Pancreas (tissue), 10 donors: Measurements from ENCODE around the gene FAT1. TPM values are rescaled to one million over a fixed set of nuclear protein-coding genes. Genes with fewer than 3 reads are reported as not detected.
"Not testable (repeated sequence)": the region's sequence is repeated elsewhere in the genome, so short reads cannot be mapped to it uniquely, and the experiment has no call there.

Experiments
- ATAC-seq, 4 donors: fragments of 200-7000 bp; cut with Tn5 transposase; one replicate each; pipeline versions ENCODE4 v1.8.0 to v1.9.1; 2020; ENCODE audit warnings: mild to moderate bottlenecking in 4 of 4, moderate library complexity in 4 of 4
- DNase-seq, 6 donors: peaks; one replicate each; pipeline ENCODE4 v3.0.0-alpha.2; 2020
- FAIRE-seq: peaks from 2 replicates; lab custom pipeline; 2012; peaks lifted over from hg19 to GRCh38; lab: Jason Lieb, UNC
- H3K27ac ChIP-seq, 4 donors: fragments of 200-600 bp; sonication (generic); 1 replicate in 3 of 4; 2 replicates in 1 of 4; pipeline versions ENCODE4 v1.5.0 to v1.8.0; 2020
- H3K27me3 ChIP-seq, 4 donors: fragments of 200-600 bp; one replicate each; pipeline ENCODE4 v1.8.0; 2021
- H3K36me3 ChIP-seq, 3 donors: fragments of 200-600 bp; sonication (generic) in 1 of 3; one replicate each; pipeline versions ENCODE4 v1.5.0 to v1.8.0; 2020 to 2021
- H3K4me1 ChIP-seq, 3 donors: fragments of 200-600 bp; one replicate each; pipeline ENCODE4 v1.8.0; 2021
- H3K4me3 ChIP-seq, 4 donors: fragments of 200-600 bp; sonication (generic) in 2 of 4; one replicate each; pipeline versions ENCODE4 v1.5.0 to v1.8.0; 2020 to 2021
- H3K9me3 ChIP-seq, 4 donors: fragments of 200-600 bp; one replicate each; pipeline ENCODE4 v1.8.0; 2021
- WGBS, 2 donors: extraction: QIAGEN DNeasy Blood & Tissue Kit; methylation state at CpG; one replicate each; pipeline ENCODE4 v1.1.7; 2013; 5-methylcytosine and 5-hydroxymethylcytosine counted together
- intact Hi-C, 3 donors: fragments of 100-400 bp; cut with DNase I; formaldehyde crosslinking; loops; one replicate each; pipeline versions ENCODE4 v1.11.1 to v1.14.2; 2022
- polyA plus RNA-seq, 2 donors: library from polyadenylated mRNA; stranded (reverse); fragments of 200-250 nt; gene quantifications; one replicate each; pipeline ENCODE4 v1.2.3, GENCODE V29; 2013
- total RNA-seq, 6 donors: library from RNA; stranded (reverse); fragmentation: NEBNext Ultra II Directional in 4 of 6; extraction: Animal tissue kit (Norgen Biotek cat#: 25700) in 4 of 6; gene quantifications; one replicate each; pipeline versions ENCODE4 v1.2.1 to v1.2.4, GENCODE V29; 2021 to 2023
- TF ChIP-seq, protein P1 (sequence below), 4 donors: fragments of 200-600 bp; sonication (generic) in 3 of 4; IDR thresholded peaks; one replicate each; pipeline versions ENCODE4 v1.5.0 to v1.8.0; 2021; ENCODE audit warnings: antibody characterized with exemption in 4 of 4
- donor health status: healthy with polysubstance abuse.
- donor health status: DM: no; HTN: no; CAD: no; lungs with moderate emphysema.
- donor health status: DM: no; HTN: no; CAD: no.
- donor health status: control.
- donor health status: control.
- donor health status: Bipolar disorder and iron deficiency.
- donor health status: DM: yes; HTN: yes; CAD: no.
- donor health status: DM: no; HTN: no; CAD: no.
- donor health status: DM: no; HTN: no; CAD: no.
- donor health status: DM: yes; HTN: yes; CAD: no.

FAT1 gene
- total and polyA plus RNA-seq, 8 donors: 16.9 to 91.6 (median 59.3) TPM

DNA sequence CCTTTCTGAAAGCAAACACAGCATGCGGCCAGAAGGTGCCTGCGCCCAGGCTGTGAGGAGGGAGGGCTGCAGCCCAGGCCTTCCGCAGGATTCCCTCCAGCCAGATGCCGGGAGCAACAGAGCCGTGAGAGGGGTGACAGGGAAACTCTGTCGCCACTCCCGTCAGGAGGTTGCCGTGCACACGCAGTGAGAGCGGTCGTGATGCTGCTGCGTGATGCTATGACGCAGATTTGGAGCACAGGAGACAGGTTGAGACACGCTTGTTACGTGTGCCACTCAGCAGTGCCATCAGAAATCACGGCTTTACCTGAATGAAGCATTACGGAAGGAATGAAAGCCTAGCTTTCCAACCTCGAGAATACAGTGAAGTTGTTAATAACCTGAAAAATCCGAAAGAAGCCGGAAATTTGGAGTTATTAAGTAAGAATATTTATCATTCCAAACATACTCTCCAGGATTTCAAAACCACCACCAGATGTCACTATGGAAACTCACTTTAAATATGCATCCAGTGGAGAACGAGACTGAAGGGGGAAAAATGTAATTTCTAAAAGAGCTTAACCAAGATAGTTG lies 54.4 kb downstream of the FAT1 start:
- FAIRE-seq (peak; percentile 78), ATAC-seq (peak; percentile 57 to 82 (median 70)), DNase-seq (no peak)
- H3K27ac ChIP-seq: no peak overlapping the region
- H3K36me3 ChIP-seq: no peaks in the 10 kb centered on the region
- no peaks in the 10 kb centered on the region for H3K27me3 ChIP-seq
- no peaks in the 10 kb centered on the region for H3K9me3 ChIP-seq
- no peak overlapping the region for H3K4me3 ChIP-seq
- 48 to 49% methylated on average over 21 of the region's 21 CpGs for WGBS, 2 donors
- TF ChIP-seq, protein P1, sequence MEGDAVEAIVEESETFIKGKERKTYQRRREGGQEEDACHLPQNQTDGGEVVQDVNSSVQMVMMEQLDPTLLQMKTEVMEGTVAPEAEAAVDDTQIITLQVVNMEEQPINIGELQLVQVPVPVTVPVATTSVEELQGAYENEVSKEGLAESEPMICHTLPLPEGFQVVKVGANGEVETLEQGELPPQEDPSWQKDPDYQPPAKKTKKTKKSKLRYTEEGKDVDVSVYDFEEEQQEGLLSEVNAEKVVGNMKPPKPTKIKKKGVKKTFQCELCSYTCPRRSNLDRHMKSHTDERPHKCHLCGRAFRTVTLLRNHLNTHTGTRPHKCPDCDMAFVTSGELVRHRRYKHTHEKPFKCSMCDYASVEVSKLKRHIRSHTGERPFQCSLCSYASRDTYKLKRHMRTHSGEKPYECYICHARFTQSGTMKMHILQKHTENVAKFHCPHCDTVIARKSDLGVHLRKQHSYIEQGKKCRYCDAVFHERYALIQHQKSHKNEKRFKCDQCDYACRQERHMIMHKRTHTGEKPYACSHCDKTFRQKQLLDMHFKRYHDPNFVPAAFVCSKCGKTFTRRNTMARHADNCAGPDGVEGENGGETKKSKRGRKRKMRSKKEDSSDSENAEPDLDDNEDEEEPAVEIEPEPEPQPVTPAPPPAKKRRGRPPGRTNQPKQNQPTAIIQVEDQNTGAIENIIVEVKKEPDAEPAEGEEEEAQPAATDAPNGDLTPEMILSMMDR (IDR thresholded peaks at IDR 0.05): peak in 3 of 4 donors; percentile 19 to 24 (median 21)
- H3K4me1 ChIP-seq: peaks cover 10 to 22% (median 13%) of the 10 kb centered on the region in 3 donors
- intact Hi-C loops: loop anchor here in 1 of 3 donors (10.0 kb wide), 1 partner anchor 46 kb away; no protein-coding TSS in a partner anchor

DNA sequence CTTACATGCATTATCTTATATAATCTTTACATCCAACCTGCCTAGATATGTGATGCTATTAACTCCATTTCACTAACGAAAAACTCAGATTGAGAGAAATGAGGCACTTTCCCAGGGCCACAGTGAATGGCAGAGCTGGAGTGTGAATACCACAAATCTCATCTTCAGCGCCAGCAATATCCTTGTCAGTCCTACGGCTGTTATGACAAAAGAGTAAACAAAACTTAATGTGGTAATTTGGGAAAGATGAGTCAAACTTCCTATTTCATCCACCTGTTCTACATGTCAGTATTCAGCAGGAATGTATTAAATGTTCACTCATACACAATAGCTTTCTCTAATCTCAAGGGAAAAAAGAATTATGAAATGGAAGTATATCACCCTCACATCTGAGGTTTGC lies 56.9 kb downstream of the FAT1 start:
- ATAC-seq (no peak), FAIRE-seq (no peak)
- 61 to 70% methylated on average over 3 of the region's 3 CpGs for WGBS, 2 donors

DNA sequence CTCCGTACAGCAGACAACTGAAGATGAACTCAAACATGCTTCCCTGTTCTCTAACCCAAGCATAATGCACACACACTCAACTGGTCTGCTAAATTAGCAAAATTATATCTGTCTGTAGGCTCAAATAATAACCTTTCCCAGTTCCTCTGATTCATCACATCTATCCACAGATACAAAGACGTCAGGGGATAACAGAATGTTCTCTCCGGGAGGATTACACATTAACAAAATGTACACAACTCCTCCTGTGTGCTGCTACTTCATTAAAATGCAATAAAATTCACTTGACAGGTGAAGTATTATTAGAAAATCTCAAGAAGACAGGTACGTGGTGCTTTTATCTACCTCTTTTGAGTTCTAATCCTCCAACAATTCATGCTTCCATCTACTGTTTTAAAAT lies 57.4 kb downstream of the FAT1 start:
- no peaks in the 10 kb centered on the region for H3K36me3 ChIP-seq
- intact Hi-C loops: loop anchor here in 1 of 3 donors (10.0 kb wide), 1 partner anchor 49 kb away; no protein-coding TSS in a partner anchor
- 38 to 44% methylated on average over 4 of the region's 4 CpGs for WGBS, 2 donors

More for the DNA sequence above, 56.9 kb downstream of the FAT1 start:
- TF ChIP-seq, protein P1 (IDR thresholded peaks at IDR 0.05): no peak
- Histone ChIP-seq H3K27ac (no peak overlapping the region), H3K9me3 (no peaks in the 10 kb centered on the region), H3K4me3 (no peak overlapping the region), H3K27me3 (no peaks in the 10 kb centered on the region), H3K36me3 (no peaks in the 10 kb centered on the region), H3K4me1 (peaks cover 6 to 13% (median 10%) of the 10 kb centered on the region in 3 donors)
- no peak for DNase-seq
- intact Hi-C loops: loop anchor here in 1 of 3 donors (10.0 kb wide), 1 partner anchor 48 kb away; no protein-coding TSS in a partner anchor

DNA sequence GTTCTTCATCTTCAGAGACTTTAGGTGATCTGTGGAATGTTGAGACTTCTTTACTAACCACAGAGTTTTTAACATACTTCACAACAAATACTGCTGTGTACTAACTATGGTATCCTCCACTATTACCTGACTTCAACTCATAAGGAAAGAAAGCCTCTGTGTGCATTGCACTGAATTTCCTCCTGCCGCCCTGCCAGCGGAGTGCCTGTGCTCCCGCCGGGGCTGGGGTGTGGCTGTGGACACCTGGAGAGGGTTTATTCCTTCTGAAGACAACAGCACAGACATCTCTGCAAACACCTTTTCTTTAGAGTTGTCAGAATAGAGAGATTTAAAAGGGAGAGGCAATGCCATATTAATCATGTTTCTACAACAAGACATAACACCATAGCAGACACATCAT lies 63.3 kb downstream of the FAT1 start:
- Histone ChIP-seq H3K4me1 (peaks cover 0 to 4% (median 0%) of the 10 kb centered on the region in 3 donors), H3K27ac (no peak overlapping the region), H3K9me3 (no peaks in the 10 kb centered on the region), H3K27me3 (no peaks in the 10 kb centered on the region), H3K4me3 (no peak overlapping the region), H3K36me3 (no peaks in the 10 kb centered on the region)
- FAIRE-seq (no peak), ATAC-seq (no peak), DNase-seq (no peak)
- WGBS, 2 donors: 92 to 96% methylated on average over 4 of the region's 4 CpGs
- intact Hi-C loops: loop anchor here in 1 of 3 donors (10.0 kb wide), 1 partner anchor 54 kb away; no protein-coding TSS in a partner anchor
- TF ChIP-seq, protein P1 (IDR thresholded peaks at IDR 0.05): no peak

More for the DNA sequence above, 57.4 kb downstream of the FAT1 start:
- TF ChIP-seq, protein P1 (IDR thresholded peaks at IDR 0.05): no peak
- Histone ChIP-seq H3K4me1 (peaks cover 6 to 13% (median 10%) of the 10 kb centered on the region in 3 donors), H3K27me3 (no peaks in the 10 kb centered on the region), H3K27ac (no peak overlapping the region), H3K4me3 (no peak overlapping the region), H3K9me3 (no peaks in the 10 kb centered on the region)
- ATAC-seq (peak in 3 of 4 donors; percentile 54 to 76 (median 75)), DNase-seq (no peak), FAIRE-seq (no peak)

DNA sequence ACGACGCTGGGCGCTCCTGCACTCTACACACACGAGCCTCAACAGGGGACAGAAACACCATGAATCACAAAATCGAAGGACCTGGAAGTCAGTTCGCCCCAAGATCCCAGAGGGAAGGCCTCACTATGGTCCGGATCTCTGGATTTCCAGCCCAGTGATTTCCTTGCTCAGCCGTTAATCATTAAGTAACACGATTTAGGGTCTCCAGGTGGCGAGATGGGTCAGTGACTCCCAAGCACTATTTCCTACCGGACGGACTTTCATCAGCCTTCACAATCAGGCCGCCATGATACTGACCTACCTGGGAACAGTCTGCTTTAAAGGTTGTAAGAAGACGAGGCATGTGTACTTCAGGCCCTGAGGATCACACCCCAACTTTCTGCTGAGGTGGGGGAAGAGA lies 63.7 kb downstream of the FAT1 start:
- no peaks in the 10 kb centered on the region for H3K27me3 ChIP-seq
- 87 to 92% methylated on average over 14 of the region's 14 CpGs for WGBS, 2 donors
- FAIRE-seq (no peak), ATAC-seq (no peak), DNase-seq (no peak)
- H3K9me3 ChIP-seq: no peaks in the 10 kb centered on the region
- peaks cover 0 to 4% (median 0%) of the 10 kb centered on the region in 3 donors for H3K4me1 ChIP-seq
- TF ChIP-seq, protein P1 (IDR thresholded peaks at IDR 0.05): no peak
- no peaks in the 10 kb centered on the region for H3K36me3 ChIP-seq
- H3K4me3 ChIP-seq: no peak overlapping the region
- no peak overlapping the region for H3K27ac ChIP-seq
- intact Hi-C loops: loop anchor here in 1 of 3 donors (10.0 kb wide), 1 partner anchor 55 kb away; no protein-coding TSS in a partner anchor

DNA sequence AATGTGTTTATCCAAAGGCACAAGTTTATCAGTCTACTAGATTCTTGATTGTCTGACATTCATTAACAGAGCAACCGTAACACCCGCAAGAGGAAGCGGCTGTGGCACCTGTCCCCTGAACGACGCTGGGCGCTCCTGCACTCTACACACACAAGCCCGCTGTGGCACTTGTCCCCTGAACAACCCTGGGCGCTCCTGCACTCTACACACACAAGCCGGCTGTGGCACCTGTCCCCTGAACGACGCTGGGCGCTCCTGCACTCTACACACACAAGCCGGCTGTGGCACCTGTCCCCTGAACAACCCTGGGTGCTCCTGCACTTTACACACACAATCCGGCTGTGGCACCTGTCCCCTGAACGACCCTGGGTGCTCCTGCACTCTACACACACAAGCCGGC lies 64.2 kb downstream of the FAT1 start:
- FAIRE-seq, H3K9me3 ChIP-seq, DNase-seq, H3K36me3 ChIP-seq, H3K27ac ChIP-seq, H3K4me3 ChIP-seq, H3K27me3 ChIP-seq, H3K4me1 ChIP-seq, intact Hi-C loops: not testable (repeated sequence)
- WGBS, 2 donors: 63 to 67% methylated on average over 16 of the region's 16 CpGs
- ATAC-seq: peak in 3 of 4 donors; percentile 36 to 48 (median 37)
